ENCODE data around the gene UBXN10.

Gene UBXN10

GRCh38 chr1:20185834-20186782, at the start of gene UBXN10, which contains the start of gene PLA2G2C:
UBXN10 (plus strand) TSS chr1:20186096; CDS start chr1:20190562, 4,466 bp downstream.
PLA2G2C (minus strand) TSS chr1:20186518; CDS start chr1:20177363, 9,155 bp downstream.
- peak; percentile 70 for DNase-seq

GRCh38 chr1:20136249-20136648, 49.6 kb upstream of the UBXN10 start:
- no peak for DNase-seq

- DNase-seq = no peak
These were observed 48.8 kb upstream of the UBXN10 start for GRCh38 chr1:20137055-20137454.

- DNase-seq = no peak
These were observed 48.3 kb upstream of the UBXN10 start for GRCh38 chr1:20137604-20138003.

GRCh38 chr1:20138346-20138745, 47.5 kb upstream of the UBXN10 start:
- no peak for DNase-seq

GRCh38 chr1:20138961-20139550, 46.8 kb upstream of the UBXN10 start, which contains the start of gene PLA2G2F:
PLA2G2F (plus strand) TSS chr1:20139323; CDS start chr1:20139428, 105 bp downstream.
- no peak for DNase-seq

- no peak for DNase-seq
These were observed 45.9 kb upstream of the UBXN10 start for GRCh38 chr1:20139776-20140612.

- no peak for DNase-seq
These were observed 44.9 kb upstream of the UBXN10 start for GRCh38 chr1:20141001-20141400.

GRCh38 chr1:20141466-20141865, 44.4 kb upstream of the UBXN10 start:
- no peak for DNase-seq

- DNase-seq = no peak
These were observed 43.7 kb upstream of the UBXN10 start for GRCh38 chr1:20142001-20142710.

- no peak for DNase-seq
These were observed 42.6 kb upstream of the UBXN10 start for GRCh38 chr1:20143318-20143717.

GRCh38 chr1:20143734-20144565, 41.9 kb upstream of the UBXN10 start:
- no peak for DNase-seq

- DNase-seq = no peak
These were observed 37.9 kb upstream of the UBXN10 start for GRCh38 chr1:20147846-20148570.

- no peak for DNase-seq
These were observed 37.1 kb upstream of the UBXN10 start for GRCh38 chr1:20148571-20149500.

- DNase-seq = no peak
These were observed 36.1 kb upstream of the UBXN10 start for GRCh38 chr1:20149601-20150325.

GRCh38 chr1:20150326-20150705, 35.6 kb upstream of the UBXN10 start:
- DNase-seq = no peak

GRCh38 chr1:20150969-20151368, 34.9 kb upstream of the UBXN10 start:
- no peak for DNase-seq

GRCh38 chr1:20151906-20152598, 33.8 kb upstream of the UBXN10 start:
- DNase-seq = peak; percentile 78
